GM23338 (cell line): ENCODE measurements around the gene NNMT. TPM values are rescaled to one million over a fixed set of nuclear protein-coding genes. Genes with fewer than 3 reads are reported as not detected.

Experiments used
- ATAC-seq: fragments of 200-7000 bp; cut with Tn5 transposase; 3 replicates; pipeline ENCODE4 v1.9.1; 2020
- DNase-seq: peaks from one replicate; pipeline ENCODE4 v3.0.0-alpha.2; 2015; ENCODE audit warnings: low spot score
- H2AFZ ChIP-seq: fragments of 200-600 bp; sonication (generic); 2 replicates; pipeline ENCODE4 v1.8.0; 2016; ENCODE audit warnings: antibody characterized with exemption, mild to moderate bottlenecking, moderate library complexity
- H3F3A ChIP-seq: fragments of 200-600 bp; sonication (generic); replicated peaks from 2 replicates; pipeline ENCODE4 v1.8.0; 2017; ENCODE audit warnings: antibody characterized with exemption, mixed run types, low read depth
- H3K27ac ChIP-seq: fragments of 200-600 bp; sonication (generic); 2 replicates; pipeline ENCODE4 v1.6.1; 2016; ENCODE audit warnings: low read depth
- H3K27me3 ChIP-seq: fragments of 200-600 bp; sonication (generic); 2 replicates; pipeline ENCODE4 v1.8.0; 2016; ENCODE audit warnings: mild to moderate bottlenecking, mixed run types, moderate library complexity; ENCODE audit not compliant: insufficient read depth
- H3K36me3 ChIP-seq: fragments of 200-600 bp; sonication (generic); 2 replicates; pipeline ENCODE4 v1.8.0; 2016; ENCODE audit warnings: mild to moderate bottlenecking; ENCODE audit not compliant: insufficient read depth
- H3K4me1 ChIP-seq: fragments of 200-600 bp; sonication (generic); 2 replicates; pipeline ENCODE4 v1.8.0; 2016; ENCODE audit warnings: mild to moderate bottlenecking, moderate library complexity; ENCODE audit not compliant: insufficient read depth
- H3K4me2 ChIP-seq: fragments of 200-600 bp; sonication (generic); 2 replicates; pipeline ENCODE4 v1.7.1; 2017; ENCODE audit warnings: mixed run types
- H3K4me3 ChIP-seq: fragments of 200-600 bp; sonication (generic); 2 replicates; pipeline ENCODE4 v1.6.1; 2016; ENCODE audit warnings: mixed run types
- H3K79me2 ChIP-seq: fragments of 200-600 bp; sonication (generic); replicated peaks from 2 replicates; pipeline ENCODE4 v1.8.0; 2017; ENCODE audit warnings: mild to moderate bottlenecking; ENCODE audit not compliant: insufficient read depth
- H3K9me2 ChIP-seq: fragments of 200-600 bp; sonication (generic); 2 replicates; pipeline ENCODE4 v1.8.0; 2017; ENCODE audit not compliant: insufficient read depth
- H4K20me1 ChIP-seq: fragments of 200-600 bp; sonication (generic); replicated peaks from 2 replicates; pipeline ENCODE4 v1.8.0; 2017; ENCODE audit warnings: mild to moderate bottlenecking; ENCODE audit not compliant: insufficient read depth
- H3K27ac Mint-ChIP-seq: 2 replicates; pipeline ENCODE4 v1.8.0; 2020; ENCODE audit warnings: inconsistent platforms, mild to moderate bottlenecking, moderate library complexity, mixed read lengths
- H3K27me3 Mint-ChIP-seq: 3 replicates; pipeline ENCODE4 v1.8.0; 2022; ENCODE audit warnings: low read depth, mild to moderate bottlenecking, moderate library complexity, mixed read lengths, inconsistent platforms; ENCODE audit not compliant: insufficient read depth, poor library complexity
- H3K36me3 Mint-ChIP-seq: 3 replicates; pipeline ENCODE4 v1.8.0; 2021; ENCODE audit warnings: low read depth, mild to moderate bottlenecking, inconsistent platforms, moderate library complexity, mixed read lengths
- H3K4me1 Mint-ChIP-seq: 3 replicates; pipeline ENCODE4 v1.8.0; 2020; ENCODE audit warnings: mild to moderate bottlenecking, inconsistent platforms, mixed read lengths
- H3K4me3 Mint-ChIP-seq: 3 replicates; pipeline ENCODE4 v1.8.0; 2021; ENCODE audit warnings: moderate library complexity, mild to moderate bottlenecking, inconsistent platforms, mixed read lengths
- H3K9me3 Mint-ChIP-seq: 3 replicates; pipeline ENCODE4 v1.8.0; 2020; ENCODE audit warnings: moderate library complexity, mild to moderate bottlenecking, inconsistent platforms, mixed read lengths
- CREB1 ChIP-seq: fragments of 250-450 bp; sonication (Bioruptor Pico); IDR thresholded peaks from 2 replicates; pipeline ENCODE4 v1.5.0; 2020; ENCODE audit warnings: low read depth, mild to moderate bottlenecking, moderate library complexity
- EZH2 ChIP-seq: fragments of 200-600 bp; sonication (generic); IDR thresholded peaks from one replicate; pipeline ENCODE4 v1.8.0; 2017; ENCODE audit warnings: antibody characterized with exemption, mild to moderate bottlenecking, low read depth; ENCODE audit not compliant: unreplicated experiment
- EZH2phosphoT487 ChIP-seq: fragments of 200-600 bp; sonication (generic); IDR thresholded peaks from one replicate; pipeline ENCODE4 v1.8.1; 2018; ENCODE audit warnings: antibody characterized with exemption; ENCODE audit not compliant: unreplicated experiment
- JUNB ChIP-seq: IDR thresholded peaks from one replicate; pipeline ENCODE4 v1.6.1; 2016; ENCODE audit warnings: antibody characterized with exemption; ENCODE audit not compliant: unreplicated experiment
- NANOG ChIP-seq: IDR thresholded peaks from 2 replicates; pipeline ENCODE4 v1.6.1; 2016; ENCODE audit warnings: antibody characterized with exemption, borderline replicate concordance
- POLR2AphosphoS5 ChIP-seq: IDR thresholded peaks from 2 replicates; pipeline ENCODE4 v1.6.1; 2016; ENCODE audit warnings: antibody characterized with exemption, low read depth
- STAT1 ChIP-seq: IDR thresholded peaks from one replicate; pipeline ENCODE4 v1.6.1; 2016; ENCODE audit warnings: antibody characterized with exemption; ENCODE audit not compliant: unreplicated experiment
- ZNF114 ChIP-seq: fragments of 250-450 bp; sonication (Bioruptor Pico); IDR thresholded peaks from 2 replicates; pipeline ENCODE4 v1.5.0; 2020; ENCODE audit warnings: mild to moderate bottlenecking, moderate library complexity
- ZNF331 ChIP-seq: fragments of 250-450 bp; sonication (Bioruptor Pico); IDR thresholded peaks from 2 replicates; pipeline ENCODE4 v1.5.0; 2020; ENCODE audit warnings: low read depth, mild to moderate bottlenecking, moderate library complexity
- polyA plus RNA-seq: library from polyadenylated mRNA; unstranded; fragments of >200 nt; fragmentation: Nextera tagmentation; extraction: Ambion mirVana; gene quantifications from 2 replicates; pipeline ENCODE4 v1.2.1, GENCODE V29; 2016
- total RNA-seq: library from RNA; depleted of rRNA; stranded (reverse); fragments of >200 nt; shearing (Covaris generic); gene quantifications from 2 replicates; pipeline ENCODE4 v1.2.3, GENCODE V29; 2014
- TF ChIP-seq, protein P1 (sequence below): fragments of 250-450 bp; sonication (Bioruptor Pico); IDR thresholded peaks from 2 replicates; pipeline ENCODE4 v1.5.0; 2020; ENCODE audit warnings: mild to moderate bottlenecking, moderate library complexity
- TF ChIP-seq, protein P2 (sequence below): IDR thresholded peaks from one replicate; pipeline ENCODE4 v1.6.1; 2018; ENCODE audit warnings: antibody characterized with exemption; ENCODE audit not compliant: unreplicated experiment
- TF ChIP-seq, protein P3 (sequence below): IDR thresholded peaks from 2 replicates; pipeline ENCODE4 v1.6.1; 2016; ENCODE audit warnings: antibody characterized with exemption

The NNMT gene
- total and polyA plus RNA-seq, 2 experiments from 2014 or later: 0.40 TPM; not detected in 1

- Histone ChIP-seq H4K20me1 (no peaks in the 10 kb centered on the region), H3K27ac (no peak overlapping the region), H3K79me2 (no peaks in the 10 kb centered on the region), H2AFZ (no peak overlapping the region), H3K4me2 (no peak overlapping the region), H3K36me3 (no peaks in the 10 kb centered on the region; the same call in 1 of the 2 replicates), H3F3A (no peaks in the 10 kb centered on the region), H3K27me3 (no peaks in the 10 kb centered on the region), H3K4me3 (no peak overlapping the region), H3K4me1 (peaks cover 2% of the 10 kb centered on the region; the same call in 1 of the 2 replicates), H3K9me2 (peaks cover 9% of the 10 kb centered on the region)
- Mint-ChIP-seq H3K27ac (no peak overlapping the region), H3K9me3 (peaks cover 12% of the 10 kb centered on the region), H3K4me3 (no peak overlapping the region), H3K36me3 (peaks cover 6% of the 10 kb centered on the region; the same call in 2 of the 3 replicates), H3K27me3 (peaks cover 3% of the 10 kb centered on the region), H3K4me1 (peaks cover 3% of the 10 kb centered on the region; the same call in 1 of the 3 replicates)
- DNase-seq: no peak
- TF ChIP-seq JUNB: no peak
- TF ChIP-seq, protein P1, sequence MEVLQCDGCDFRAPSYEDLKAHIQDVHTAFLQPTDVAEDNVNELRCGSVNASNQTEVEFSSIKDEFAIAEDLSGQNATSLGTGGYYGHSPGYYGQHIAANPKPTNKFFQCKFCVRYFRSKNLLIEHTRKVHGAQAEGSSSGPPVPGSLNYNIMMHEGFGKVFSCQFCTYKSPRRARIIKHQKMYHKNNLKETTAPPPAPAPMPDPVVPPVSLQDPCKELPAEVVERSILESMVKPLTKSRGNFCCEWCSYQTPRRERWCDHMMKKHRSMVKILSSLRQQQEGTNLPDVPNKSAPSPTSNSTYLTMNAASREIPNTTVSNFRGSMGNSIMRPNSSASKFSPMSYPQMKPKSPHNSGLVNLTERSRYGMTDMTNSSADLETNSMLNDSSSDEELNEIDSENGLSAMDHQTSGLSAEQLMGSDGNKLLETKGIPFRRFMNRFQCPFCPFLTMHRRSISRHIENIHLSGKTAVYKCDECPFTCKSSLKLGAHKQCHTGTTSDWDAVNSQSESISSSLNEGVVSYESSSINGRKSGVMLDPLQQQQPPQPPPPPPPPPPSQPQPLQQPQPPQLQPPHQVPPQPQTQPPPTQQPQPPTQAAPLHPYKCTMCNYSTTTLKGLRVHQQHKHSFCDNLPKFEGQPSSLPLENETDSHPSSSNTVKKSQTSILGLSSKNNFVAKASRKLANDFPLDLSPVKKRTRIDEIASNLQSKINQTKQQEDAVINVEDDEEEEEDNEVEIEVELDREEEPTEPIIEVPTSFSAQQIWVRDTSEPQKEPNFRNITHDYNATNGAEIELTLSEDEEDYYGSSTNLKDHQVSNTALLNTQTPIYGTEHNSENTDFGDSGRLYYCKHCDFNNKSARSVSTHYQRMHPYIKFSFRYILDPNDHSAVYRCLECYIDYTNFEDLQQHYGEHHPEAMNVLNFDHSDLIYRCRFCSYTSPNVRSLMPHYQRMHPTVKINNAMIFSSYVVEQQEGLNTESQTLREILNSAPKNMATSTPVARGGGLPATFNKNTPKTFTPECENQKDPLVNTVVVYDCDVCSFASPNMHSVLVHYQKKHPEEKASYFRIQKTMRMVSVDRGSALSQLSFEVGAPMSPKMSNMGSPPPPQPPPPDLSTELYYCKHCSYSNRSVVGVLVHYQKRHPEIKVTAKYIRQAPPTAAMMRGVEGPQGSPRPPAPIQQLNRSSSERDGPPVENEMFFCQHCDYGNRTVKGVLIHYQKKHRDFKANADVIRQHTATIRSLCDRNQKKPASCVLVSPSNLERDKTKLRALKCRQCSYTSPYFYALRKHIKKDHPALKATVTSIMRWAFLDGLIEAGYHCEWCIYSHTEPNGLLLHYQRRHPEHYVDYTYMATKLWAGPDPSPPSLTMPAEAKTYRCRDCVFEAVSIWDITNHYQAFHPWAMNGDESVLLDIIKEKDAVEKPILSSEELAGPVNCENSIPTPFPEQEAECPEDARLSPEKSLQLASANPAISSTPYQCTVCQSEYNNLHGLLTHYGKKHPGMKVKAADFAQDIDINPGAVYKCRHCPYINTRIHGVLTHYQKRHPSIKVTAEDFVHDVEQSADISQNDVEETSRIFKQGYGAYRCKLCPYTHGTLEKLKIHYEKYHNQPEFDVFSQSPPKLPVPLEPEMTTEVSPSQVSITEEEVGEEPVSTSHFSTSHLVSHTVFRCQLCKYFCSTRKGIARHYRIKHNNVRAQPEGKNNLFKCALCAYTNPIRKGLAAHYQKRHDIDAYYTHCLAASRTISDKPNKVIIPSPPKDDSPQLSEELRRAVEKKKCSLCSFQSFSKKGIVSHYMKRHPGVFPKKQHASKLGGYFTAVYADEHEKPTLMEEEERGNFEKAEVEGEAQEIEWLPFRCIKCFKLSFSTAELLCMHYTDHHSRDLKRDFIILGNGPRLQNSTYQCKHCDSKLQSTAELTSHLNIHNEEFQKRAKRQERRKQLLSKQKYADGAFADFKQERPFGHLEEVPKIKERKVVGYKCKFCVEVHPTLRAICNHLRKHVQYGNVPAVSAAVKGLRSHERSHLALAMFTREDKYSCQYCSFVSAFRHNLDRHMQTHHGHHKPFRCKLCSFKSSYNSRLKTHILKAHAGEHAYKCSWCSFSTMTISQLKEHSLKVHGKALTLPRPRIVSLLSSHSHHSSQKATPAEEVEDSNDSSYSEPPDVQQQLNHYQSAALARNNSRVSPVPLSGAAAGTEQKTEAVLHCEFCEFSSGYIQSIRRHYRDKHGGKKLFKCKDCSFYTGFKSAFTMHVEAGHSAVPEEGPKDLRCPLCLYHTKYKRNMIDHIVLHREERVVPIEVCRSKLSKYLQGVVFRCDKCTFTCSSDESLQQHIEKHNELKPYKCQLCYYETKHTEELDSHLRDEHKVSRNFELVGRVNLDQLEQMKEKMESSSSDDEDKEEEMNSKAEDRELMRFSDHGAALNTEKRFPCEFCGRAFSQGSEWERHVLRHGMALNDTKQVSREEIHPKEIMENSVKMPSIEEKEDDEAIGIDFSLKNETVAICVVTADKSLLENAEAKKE (CRISPR knock-in tag): no peak
- TF ChIP-seq, protein P2, sequence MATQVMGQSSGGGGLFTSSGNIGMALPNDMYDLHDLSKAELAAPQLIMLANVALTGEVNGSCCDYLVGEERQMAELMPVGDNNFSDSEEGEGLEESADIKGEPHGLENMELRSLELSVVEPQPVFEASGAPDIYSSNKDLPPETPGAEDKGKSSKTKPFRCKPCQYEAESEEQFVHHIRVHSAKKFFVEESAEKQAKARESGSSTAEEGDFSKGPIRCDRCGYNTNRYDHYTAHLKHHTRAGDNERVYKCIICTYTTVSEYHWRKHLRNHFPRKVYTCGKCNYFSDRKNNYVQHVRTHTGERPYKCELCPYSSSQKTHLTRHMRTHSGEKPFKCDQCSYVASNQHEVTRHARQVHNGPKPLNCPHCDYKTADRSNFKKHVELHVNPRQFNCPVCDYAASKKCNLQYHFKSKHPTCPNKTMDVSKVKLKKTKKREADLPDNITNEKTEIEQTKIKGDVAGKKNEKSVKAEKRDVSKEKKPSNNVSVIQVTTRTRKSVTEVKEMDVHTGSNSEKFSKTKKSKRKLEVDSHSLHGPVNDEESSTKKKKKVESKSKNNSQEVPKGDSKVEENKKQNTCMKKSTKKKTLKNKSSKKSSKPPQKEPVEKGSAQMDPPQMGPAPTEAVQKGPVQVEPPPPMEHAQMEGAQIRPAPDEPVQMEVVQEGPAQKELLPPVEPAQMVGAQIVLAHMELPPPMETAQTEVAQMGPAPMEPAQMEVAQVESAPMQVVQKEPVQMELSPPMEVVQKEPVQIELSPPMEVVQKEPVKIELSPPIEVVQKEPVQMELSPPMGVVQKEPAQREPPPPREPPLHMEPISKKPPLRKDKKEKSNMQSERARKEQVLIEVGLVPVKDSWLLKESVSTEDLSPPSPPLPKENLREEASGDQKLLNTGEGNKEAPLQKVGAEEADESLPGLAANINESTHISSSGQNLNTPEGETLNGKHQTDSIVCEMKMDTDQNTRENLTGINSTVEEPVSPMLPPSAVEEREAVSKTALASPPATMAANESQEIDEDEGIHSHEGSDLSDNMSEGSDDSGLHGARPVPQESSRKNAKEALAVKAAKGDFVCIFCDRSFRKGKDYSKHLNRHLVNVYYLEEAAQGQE: no peak
- TF ChIP-seq ZNF331 (CRISPR knock-in tag): no peak
- TF ChIP-seq NANOG: no peak
- TF ChIP-seq EZH2phosphoT487: no peak
- TF ChIP-seq, protein P3, sequence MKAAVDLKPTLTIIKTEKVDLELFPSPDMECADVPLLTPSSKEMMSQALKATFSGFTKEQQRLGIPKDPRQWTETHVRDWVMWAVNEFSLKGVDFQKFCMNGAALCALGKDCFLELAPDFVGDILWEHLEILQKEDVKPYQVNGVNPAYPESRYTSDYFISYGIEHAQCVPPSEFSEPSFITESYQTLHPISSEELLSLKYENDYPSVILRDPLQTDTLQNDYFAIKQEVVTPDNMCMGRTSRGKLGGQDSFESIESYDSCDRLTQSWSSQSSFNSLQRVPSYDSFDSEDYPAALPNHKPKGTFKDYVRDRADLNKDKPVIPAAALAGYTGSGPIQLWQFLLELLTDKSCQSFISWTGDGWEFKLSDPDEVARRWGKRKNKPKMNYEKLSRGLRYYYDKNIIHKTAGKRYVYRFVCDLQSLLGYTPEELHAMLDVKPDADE: no peak
- no peak for TF ChIP-seq ZNF114 (CRISPR knock-in tag)
- no peak for TF ChIP-seq STAT1
- no peak for TF ChIP-seq EZH2
- TF ChIP-seq POLR2AphosphoS5: no peak
- no peak for TF ChIP-seq CREB1
- no peak for ATAC-seq
Measured at GRCh38 chr11:114326151-114326550, 30.0 kb downstream of the NNMT start.
